ENCODE data around the gene WDR45B. TPM values are rescaled to one million over a fixed set of nuclear protein-coding genes. Genes with fewer than 3 reads are reported as not detected.
A peak's percentile ranks its signal among the peaks of the same experiment; 100 is the strongest.

WDR45B gene
- total RNA-seq, 1 donor from 2014 or later = 74.0 TPM

DNA sequence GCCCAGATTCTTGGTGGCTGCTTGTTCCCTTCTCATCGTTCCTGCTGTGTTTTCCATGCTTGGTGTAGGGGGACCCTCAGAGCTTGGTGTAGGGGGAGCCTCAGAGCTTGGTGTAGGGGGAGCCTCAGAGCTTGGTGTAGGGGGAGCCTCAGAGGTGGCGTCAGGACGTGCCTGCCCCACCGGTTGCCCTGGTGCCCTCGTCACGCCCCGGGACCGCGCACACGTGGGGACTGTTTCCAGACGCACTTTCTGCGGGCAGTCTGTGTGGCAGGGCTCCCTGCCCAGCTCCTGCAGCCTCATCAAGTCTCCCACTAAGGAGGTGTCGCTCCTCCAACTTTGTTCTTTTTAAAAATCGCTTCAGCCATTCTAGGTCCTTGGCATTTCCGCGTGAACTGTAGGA is 51.9 kb downstream of the WDR45B start:
- TF ChIP-seq, protein P1, sequence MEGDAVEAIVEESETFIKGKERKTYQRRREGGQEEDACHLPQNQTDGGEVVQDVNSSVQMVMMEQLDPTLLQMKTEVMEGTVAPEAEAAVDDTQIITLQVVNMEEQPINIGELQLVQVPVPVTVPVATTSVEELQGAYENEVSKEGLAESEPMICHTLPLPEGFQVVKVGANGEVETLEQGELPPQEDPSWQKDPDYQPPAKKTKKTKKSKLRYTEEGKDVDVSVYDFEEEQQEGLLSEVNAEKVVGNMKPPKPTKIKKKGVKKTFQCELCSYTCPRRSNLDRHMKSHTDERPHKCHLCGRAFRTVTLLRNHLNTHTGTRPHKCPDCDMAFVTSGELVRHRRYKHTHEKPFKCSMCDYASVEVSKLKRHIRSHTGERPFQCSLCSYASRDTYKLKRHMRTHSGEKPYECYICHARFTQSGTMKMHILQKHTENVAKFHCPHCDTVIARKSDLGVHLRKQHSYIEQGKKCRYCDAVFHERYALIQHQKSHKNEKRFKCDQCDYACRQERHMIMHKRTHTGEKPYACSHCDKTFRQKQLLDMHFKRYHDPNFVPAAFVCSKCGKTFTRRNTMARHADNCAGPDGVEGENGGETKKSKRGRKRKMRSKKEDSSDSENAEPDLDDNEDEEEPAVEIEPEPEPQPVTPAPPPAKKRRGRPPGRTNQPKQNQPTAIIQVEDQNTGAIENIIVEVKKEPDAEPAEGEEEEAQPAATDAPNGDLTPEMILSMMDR (conservative IDR thresholded peaks at IDR 0.05) = no peak
- H3K4me1 Mint-ChIP-seq (ENCODE audit: unreplicated experiment) = peaks cover 11% of the 10 kb centered on the region
- DNase-seq (ENCODE audit: extremely low spot score, unreplicated experiment) = no peak
- H3K27ac Mint-ChIP-seq = no peak overlapping the region
- H3K4me3 Mint-ChIP-seq = no peak overlapping the region
- H3K9me3 Mint-ChIP-seq = no peaks in the 10 kb centered on the region
- no peaks in the 10 kb centered on the region for H3K27me3 Mint-ChIP-seq
- H3K36me3 Mint-ChIP-seq = peaks cover 6% of the 10 kb centered on the region

GRCh38 chr17:82595893-82596292 is 52.4 kb downstream of the WDR45B start:
- no peaks in the 10 kb centered on the region for H3K27me3 Mint-ChIP-seq
- H3K4me1 Mint-ChIP-seq (ENCODE audit: unreplicated experiment) = peaks cover 11% of the 10 kb centered on the region

GRCh38 chr17:82594571-82594970 is 53.7 kb downstream of the WDR45B start:
- Mint-ChIP-seq H3K27ac (peak overlapping the region; percentile 82), H3K27me3 (no peaks in the 10 kb centered on the region), H3K4me1 (ENCODE audit: unreplicated experiment) (peaks cover 11% of the 10 kb centered on the region), H3K36me3 (peaks cover 6% of the 10 kb centered on the region), H3K4me3 (peak overlapping the region; percentile 72), H3K9me3 (no peaks in the 10 kb centered on the region)
- DNase-seq (ENCODE audit: extremely low spot score, unreplicated experiment) = no peak
- TF ChIP-seq, protein P1 (conservative IDR thresholded peaks at IDR 0.05) = no peak

More at GRCh38 chr17:82595893-82596292, 52.4 kb downstream of the WDR45B start:
- H3K36me3 Mint-ChIP-seq = peaks cover 6% of the 10 kb centered on the region
- H3K9me3 Mint-ChIP-seq = no peaks in the 10 kb centered on the region
- DNase-seq (ENCODE audit: extremely low spot score, unreplicated experiment) = no peak
- TF ChIP-seq, protein P1 (conservative IDR thresholded peaks at IDR 0.05) = no peak
- H3K4me3 Mint-ChIP-seq = no peak overlapping the region
- H3K27ac Mint-ChIP-seq = no peak overlapping the region

DNA sequence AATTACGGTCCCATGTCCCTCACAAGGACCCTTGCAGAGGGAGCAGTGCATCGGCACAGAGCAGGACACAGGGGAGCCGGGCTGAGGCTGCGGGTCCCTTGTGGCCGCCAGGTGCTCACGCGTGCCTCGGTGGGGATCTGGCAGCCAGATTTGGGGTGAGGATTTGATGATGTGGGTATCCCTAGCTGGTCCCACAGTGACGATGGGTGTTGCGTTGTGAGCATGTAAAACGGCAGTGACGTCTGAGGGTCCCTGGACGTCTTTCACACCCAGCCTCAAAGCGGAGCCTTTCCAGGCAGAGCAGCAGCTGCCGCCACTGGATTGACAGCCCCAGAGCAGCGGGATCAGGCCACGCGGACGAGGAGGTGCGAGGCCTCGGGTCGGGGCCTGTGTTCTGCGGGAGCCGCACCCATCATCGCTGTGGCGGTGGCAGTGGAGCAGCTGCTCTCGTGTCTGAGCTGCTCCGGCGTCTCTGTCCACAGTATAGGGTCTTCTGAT is 54.6 kb downstream of the WDR45B start:
- TF ChIP-seq, protein P1 (conservative IDR thresholded peaks at IDR 0.05) = no peak
- H3K4me1 Mint-ChIP-seq (ENCODE audit: unreplicated experiment) = peaks cover 11% of the 10 kb centered on the region
- H3K36me3 Mint-ChIP-seq = peaks cover 6% of the 10 kb centered on the region
- no peaks in the 10 kb centered on the region for H3K9me3 Mint-ChIP-seq
- no peak for DNase-seq (ENCODE audit: extremely low spot score, unreplicated experiment)
- peak overlapping the region; percentile 97 for H3K27ac Mint-ChIP-seq
- no peaks in the 10 kb centered on the region for H3K27me3 Mint-ChIP-seq
- peak overlapping the region; percentile 77 for H3K4me3 Mint-ChIP-seq

DNA sequence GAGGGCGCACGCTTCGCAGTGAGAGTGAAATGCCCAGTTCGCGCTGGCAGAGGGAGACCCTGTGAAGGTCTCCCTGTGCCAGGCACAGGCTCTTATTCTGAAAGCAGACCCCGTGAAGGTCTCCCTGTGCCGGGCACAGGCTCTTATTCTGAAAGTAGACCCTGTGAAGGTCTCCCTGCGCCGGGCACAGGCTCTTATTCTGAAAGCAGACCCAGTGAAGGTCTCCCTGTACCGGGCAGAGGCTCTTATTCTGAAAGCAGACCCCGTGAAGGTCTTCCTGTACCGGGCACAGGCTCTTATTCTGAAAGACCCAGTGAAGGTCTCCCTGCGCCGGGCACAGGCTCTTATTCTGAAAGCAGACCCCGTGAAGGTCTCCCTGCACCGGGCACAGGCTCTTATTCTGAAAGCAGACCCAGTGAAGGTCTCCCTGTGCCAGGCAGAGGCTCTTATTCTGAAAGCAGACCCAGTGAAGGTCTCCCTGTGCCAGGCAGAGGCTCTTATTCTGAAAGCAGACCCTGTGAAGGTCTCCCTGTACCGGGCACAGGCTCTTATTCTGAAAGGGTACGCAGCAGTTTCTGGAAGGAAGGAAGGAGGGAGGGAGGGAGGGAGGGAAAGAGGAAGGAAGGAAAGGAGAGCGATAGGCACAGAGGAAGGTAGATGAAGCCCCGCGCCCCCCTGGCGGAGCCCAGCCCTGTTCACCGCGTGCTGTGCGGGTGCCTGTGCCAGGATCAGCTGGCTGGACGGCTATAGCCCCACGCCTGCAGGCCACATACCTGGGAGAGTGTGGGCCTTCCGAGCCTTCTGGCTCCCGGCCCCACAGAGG is 55.3 kb downstream of the WDR45B start:
- Mint-ChIP-seq H3K27me3 (no peaks in the 10 kb centered on the region), H3K27ac (peak overlapping the region; percentile 97), H3K36me3 (peaks cover 6% of the 10 kb centered on the region), H3K4me3 (peak overlapping the region; percentile 77), H3K4me1 (ENCODE audit: unreplicated experiment) (peaks cover 11% of the 10 kb centered on the region), H3K9me3 (no peaks in the 10 kb centered on the region)
- no peak for DNase-seq (ENCODE audit: extremely low spot score, unreplicated experiment)
- TF ChIP-seq, protein P1 (conservative IDR thresholded peaks at IDR 0.05) = no peak

Data from type B pancreatic cell (in vitro differentiated cells).